Fibroblast of skin of left biceps (primary cell): ENCODE data around the gene LRIG1.

Source experiments
- DNase-seq, 2 experiments: peaks; one replicate each; pipeline ENCODE4 v3.0.0-alpha.2; 2013; ENCODE audit warnings: low read depth in 2 of 2

The LRIG1 gene

DNA sequence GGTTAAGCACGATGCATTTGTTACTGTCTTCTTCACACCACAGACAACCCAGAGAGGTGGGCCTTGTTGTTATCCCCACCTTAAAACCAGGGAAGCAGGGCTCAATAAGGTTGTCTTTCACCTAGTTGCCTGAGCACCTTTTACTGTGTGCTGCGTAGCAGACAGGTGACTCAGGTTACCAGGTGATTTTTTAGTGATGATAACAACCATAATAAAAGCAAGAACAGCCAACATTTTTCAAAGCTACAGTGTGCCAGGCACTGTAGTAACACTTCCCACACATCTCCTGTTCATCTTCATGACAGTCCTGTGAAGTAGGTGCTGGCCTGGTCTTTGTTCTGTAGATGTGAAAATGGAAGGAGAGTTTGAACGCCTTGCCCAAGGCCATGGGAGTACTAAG, 147.8 kb downstream of the LRIG1 start:
- no peak for DNase-seq

DNA sequence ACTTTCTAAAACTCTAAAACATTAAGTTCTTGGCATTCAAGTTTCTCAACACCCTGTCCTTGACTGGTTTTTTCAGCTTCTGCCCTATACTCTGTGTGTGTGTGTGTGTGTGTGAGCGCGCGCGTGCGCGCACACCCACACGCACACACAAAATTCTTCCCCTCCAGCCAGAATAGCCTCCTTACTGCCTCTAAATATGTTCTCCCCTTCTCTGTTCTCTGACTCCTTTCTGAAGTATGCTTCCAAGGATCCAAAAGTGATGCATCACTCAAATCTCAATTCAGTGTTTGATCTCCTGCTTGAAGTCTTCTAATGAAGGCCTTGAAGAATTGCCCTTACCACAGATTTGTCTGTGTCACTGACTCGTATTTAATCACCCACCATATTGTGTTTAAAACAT, 150.2 kb downstream of the LRIG1 start:
- DNase-seq: no peak

DNA sequence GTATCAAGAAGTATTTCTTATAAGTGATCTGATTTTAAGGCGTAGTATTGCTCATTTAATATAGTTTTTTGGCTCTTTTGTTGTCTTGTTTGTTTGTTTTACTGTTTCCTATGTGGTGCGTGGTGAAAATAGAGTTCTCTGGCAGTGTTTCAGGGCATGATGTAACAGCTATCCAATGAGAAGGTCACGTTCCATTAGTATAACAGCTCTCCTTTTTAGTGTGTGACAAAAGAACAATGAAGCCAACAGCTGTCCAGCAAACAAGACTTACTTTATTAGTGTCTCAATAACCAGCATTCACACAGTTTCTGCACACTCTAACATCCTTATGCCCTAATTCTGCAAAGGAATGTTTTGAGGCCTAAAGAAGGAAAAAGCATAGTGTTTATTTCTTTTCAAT, 152.1 kb downstream of the LRIG1 start:
- DNase-seq: no peak

DNA sequence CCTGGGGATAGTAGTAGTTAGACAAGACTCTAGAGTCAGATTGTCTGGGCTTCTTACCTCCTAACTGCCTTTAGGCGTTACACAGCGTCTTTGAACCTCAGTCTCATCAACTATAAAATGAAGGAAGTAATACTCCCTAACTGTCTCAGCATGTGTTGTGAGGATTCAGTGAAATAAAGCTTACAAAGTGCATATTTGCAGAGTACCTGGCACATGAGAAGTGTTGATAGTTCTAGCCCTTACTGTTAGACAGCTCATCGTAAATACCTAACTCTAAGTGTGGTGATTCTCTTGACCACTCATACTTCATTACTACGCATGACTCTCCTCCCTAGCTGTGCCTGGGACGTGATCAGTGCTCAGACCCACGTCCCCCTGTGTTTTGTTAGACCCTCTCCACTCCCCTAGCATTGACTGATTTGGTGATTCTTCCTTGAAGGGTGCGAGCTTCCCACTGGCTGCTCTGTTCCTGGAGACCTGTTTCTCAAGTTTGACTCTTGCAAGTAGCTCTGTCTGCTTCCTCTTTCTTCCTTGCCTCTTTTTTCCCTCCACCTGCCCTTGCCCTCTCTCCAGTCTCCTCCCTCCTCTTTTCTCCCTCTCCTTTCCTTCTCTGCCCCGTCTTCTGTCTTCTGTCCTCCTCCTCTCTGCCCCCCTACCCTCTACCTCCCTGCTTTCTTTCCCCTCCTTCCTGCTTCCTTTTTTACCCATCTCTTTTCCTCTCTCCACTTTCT, 155.8 kb downstream of the LRIG1 start:
- no peak for DNase-seq

DNA sequence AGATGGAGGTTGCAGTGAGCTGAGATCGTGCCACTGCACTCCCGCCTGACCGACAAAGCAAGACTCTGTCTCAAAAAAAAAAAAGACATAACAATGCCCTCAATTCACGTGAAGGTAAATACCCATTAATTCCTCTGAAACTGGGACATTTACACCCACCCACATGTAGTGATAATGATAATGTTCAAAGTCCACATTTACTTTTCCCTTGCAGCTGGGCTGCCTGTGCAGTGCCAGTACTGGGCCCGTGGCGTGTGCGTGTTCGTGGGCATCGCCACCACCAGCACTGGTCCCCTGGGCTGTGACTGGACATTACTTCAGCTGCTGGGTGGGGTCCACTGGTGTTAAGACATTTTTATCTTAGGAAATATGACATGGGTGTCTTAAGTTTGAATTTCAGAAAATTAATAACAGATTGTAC, 156.4 kb downstream of the LRIG1 start:
- no peak for DNase-seq

DNA sequence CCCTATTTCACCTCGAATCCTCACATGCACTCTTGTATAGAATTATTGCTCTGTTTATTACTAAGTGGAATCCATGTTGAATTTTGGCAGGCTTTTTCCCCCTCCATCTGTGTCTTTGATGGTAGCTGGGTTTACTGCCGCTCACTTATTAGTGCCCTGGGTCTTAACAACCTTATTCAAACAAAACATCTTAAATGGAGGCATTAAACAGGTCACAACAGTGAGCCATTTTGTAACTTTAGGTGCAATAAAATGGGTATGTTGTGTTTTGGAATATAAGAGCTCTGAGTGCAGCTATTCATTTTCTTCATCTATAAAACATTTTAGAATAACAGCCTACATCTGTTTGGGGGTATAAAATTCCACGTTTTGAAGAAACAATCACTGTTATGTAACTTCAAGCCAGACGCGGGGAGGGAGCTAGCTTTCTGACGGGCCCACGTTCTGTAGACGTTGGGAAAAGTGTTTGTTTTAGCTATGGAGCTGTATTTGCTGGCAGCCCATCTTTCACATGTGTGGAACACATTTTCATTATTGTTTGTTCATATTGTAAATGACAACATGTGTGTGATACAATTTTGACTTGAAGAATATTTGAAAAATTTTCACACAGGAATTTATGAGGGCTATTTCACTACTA, 158.0 kb downstream of the LRIG1 start:
- DNase-seq: peak; percentile 51 to 60

DNA sequence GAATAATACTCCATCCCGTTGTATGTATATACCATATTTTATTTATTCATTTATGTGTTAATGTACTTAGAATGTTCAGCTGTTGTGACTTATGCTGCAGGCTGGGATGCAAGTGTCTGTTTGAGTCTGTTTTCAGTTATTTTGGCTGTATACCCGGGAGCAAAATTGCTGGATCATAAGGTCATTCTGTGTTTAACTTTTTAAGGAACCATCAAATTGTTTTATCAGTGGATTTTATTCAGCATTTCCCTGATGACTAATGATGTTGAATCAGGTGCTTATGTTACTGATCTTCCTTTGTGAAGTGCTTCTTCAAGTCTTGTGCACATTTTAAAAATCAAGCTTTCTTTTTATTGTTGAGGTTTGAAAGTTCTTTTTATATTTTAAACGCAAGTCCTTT, 161.9 kb downstream of the LRIG1 start:
- no peak for DNase-seq

DNA sequence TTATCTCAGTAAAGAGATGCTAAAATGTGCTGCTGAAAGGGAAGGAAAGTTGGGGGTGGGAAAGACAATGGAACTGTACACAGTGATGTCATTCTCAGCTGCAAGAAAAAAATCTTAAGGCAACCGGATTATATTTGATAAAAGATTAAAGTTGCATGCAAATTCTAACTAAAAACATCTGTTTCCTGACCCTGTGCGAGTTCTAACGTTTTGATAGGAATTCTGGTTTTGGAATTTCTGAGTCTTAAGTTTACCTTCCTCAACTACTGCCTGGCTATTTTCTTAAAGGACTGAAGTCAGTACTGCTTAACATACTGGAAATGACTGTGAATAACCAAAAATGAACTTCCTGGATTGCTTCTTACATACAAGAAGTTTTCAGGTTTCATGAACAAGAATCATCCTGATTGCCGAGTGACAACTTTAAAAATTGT, 164.5 kb downstream of the LRIG1 start:
- peak; percentile 62 to 67 for DNase-seq

DNA sequence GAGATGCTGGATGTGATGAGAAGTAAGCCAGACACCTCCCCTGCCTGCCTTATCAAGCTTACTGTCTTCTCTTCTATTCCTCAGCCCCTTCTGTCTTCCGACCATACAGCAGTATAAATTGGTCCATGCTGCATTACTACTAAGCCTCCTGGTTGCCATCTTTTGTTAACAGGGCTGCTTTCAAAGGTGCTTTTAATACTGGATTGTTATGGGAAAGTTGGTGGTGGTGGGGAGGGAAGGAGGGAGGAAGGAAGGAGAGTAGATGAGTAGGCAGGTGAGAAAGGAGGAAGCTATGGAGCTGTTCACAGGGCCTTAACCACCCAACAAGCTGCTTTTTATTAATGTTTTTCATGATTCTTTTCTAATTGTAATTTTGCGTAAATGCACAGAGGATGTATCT, 165.2 kb downstream of the LRIG1 start:
- DNase-seq: no peak
